Left lung (tissue), 10 donors: ENCODE data around the gene EMP1. TPM values are rescaled to one million over a fixed set of nuclear protein-coding genes. Genes with fewer than 3 reads are reported as not detected.

Experiments
- ATAC-seq: fragments of 200-7000 bp; cut with Tn5 transposase; one replicate; pipeline ENCODE4 v1.9.1; 2020; ENCODE audit warnings: moderate library complexity
- DNase-seq, 4 donors: peaks; one replicate each; pipeline ENCODE4 v3.0.0-alpha.2; 2013 to 2020
- H3K27ac ChIP-seq, 2 donors: fragments of 200-600 bp; sonication (generic) in 1 of 2; one replicate each; pipeline versions ENCODE4 v1.5.0 to v1.8.0; 2020 to 2021
- H3K27me3 ChIP-seq, 2 donors: fragments of 200-600 bp; sonication (generic) in 1 of 2; one replicate each; pipeline versions ENCODE4 v1.5.0 to v1.8.0; 2020 to 2021
- H3K36me3 ChIP-seq, 2 donors: fragments of 200-600 bp; sonication (generic) in 1 of 2; one replicate each; pipeline versions ENCODE4 v1.5.0 to v1.8.0; 2020 to 2021
- H3K4me1 ChIP-seq, 2 donors: fragments of 200-600 bp; one replicate each; pipeline ENCODE4 v1.8.0; 2021
- H3K4me3 ChIP-seq, 2 donors: fragments of 200-600 bp; sonication (generic) in 1 of 2; one replicate each; pipeline versions ENCODE4 v1.5.0 to v1.8.0; 2020 to 2021; ENCODE audit warnings: mild to moderate bottlenecking in 1 of 2
- H3K9me3 ChIP-seq, 2 donors: fragments of 200-600 bp; sonication (generic) in 1 of 2; one replicate each; pipeline versions ENCODE4 v1.5.0 to v1.8.0; 2020 to 2021
- intact Hi-C, 2 donors: fragments of 100-400 bp; cut with DNase I; formaldehyde crosslinking; loops; one replicate each; pipeline versions ENCODE4 v1.11.2 to v1.14.2; 2022
- polyA plus RNA-seq, 6 donors: library from polyadenylated mRNA; unstranded; fragments of 120-200 nt; gene quantifications; one replicate each; pipeline ENCODE4 v1.2.1, GENCODE V29; 2013; ENCODE audit not compliant: insufficient read length in 6 of 6
- total RNA-seq, 2 donors: library from RNA; stranded (reverse); fragmentation: NEBNext Ultra II Directional; extraction: Animal tissue kit (Norgen Biotek cat#: 25700); gene quantifications; one replicate each; pipeline ENCODE4 v1.2.1, GENCODE V29; 2021
- TF ChIP-seq, protein P1 (sequence below), 2 donors: fragments of 200-600 bp; sonication (generic) in 1 of 2; IDR thresholded peaks; one replicate each; pipeline versions ENCODE4 v1.5.0 to v1.8.0; 2021; ENCODE audit warnings: antibody characterized with exemption in 2 of 2
- donor health status: DM: no; HTN: yes; CAD: no.
- donor health status: DM: no; HTN: no; CAD: no.

The EMP1 gene
- total and polyA plus RNA-seq, 8 donors: 79.3 to 369 (median 133) TPM

GRCh38 chr12:13229504-13229903 lies 33.0 kb downstream of the EMP1 start:
- Histone ChIP-seq H3K4me3 (no peak overlapping the region), H3K27me3 (no peaks in the 10 kb centered on the region), H3K4me1 (no peaks in the 10 kb centered on the region), H3K27ac (no peak overlapping the region), H3K36me3 (no peaks in the 10 kb centered on the region), H3K9me3 (no peaks in the 10 kb centered on the region)
- intact Hi-C loops: loop anchor here in 1 of 2 donors (10.0 kb wide), 2 partner anchors 225 to 315 kb away; partner anchors contain the start of gene HEBP1
- TF ChIP-seq, protein P1, sequence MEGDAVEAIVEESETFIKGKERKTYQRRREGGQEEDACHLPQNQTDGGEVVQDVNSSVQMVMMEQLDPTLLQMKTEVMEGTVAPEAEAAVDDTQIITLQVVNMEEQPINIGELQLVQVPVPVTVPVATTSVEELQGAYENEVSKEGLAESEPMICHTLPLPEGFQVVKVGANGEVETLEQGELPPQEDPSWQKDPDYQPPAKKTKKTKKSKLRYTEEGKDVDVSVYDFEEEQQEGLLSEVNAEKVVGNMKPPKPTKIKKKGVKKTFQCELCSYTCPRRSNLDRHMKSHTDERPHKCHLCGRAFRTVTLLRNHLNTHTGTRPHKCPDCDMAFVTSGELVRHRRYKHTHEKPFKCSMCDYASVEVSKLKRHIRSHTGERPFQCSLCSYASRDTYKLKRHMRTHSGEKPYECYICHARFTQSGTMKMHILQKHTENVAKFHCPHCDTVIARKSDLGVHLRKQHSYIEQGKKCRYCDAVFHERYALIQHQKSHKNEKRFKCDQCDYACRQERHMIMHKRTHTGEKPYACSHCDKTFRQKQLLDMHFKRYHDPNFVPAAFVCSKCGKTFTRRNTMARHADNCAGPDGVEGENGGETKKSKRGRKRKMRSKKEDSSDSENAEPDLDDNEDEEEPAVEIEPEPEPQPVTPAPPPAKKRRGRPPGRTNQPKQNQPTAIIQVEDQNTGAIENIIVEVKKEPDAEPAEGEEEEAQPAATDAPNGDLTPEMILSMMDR (IDR thresholded peaks at IDR 0.05): no peak
- no peak for DNase-seq
- ATAC-seq: no peak

DNA sequence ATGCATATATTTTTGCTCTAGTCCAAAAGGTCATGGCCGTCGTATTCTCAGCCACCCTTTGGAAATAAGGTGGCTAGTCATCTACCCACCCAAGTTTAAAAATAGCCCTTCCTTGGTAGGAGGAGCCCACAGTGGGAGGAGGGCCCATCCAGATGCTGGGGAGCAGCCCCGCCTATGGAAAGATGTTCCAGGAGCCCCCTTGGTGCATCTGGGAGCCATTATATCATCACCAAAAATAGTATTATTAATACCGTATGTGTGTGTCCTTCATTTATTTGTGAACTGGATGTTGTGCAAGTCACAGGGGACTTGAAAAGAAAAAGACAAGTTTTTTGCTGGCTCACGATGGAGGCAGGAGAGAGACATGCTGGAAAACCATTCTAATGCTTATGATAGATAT lies 34.0 kb downstream of the EMP1 start:
- intact Hi-C loops: no loop called here
- DNase-seq: no peak

GRCh38 chr12:13233830-13234641 lies 37.5 kb downstream of the EMP1 start:
- no peak overlapping the region for H3K27ac ChIP-seq
- H3K27me3 ChIP-seq: no peaks in the 10 kb centered on the region
- intact Hi-C loops: no loop called here
- no peak overlapping the region for H3K4me3 ChIP-seq
- TF ChIP-seq, protein P1 (IDR thresholded peaks at IDR 0.05): peak; percentile 75 to 78
- ATAC-seq (peak; percentile 88), DNase-seq (peak in 2 of 4 donors; percentile 29 to 59)
- H3K36me3 ChIP-seq: no peaks in the 10 kb centered on the region
- no peaks in the 10 kb centered on the region for H3K4me1 ChIP-seq
- H3K9me3 ChIP-seq: no peaks in the 10 kb centered on the region

More for the DNA sequence above, 34.0 kb downstream of the EMP1 start:
- no peaks in the 10 kb centered on the region for H3K4me1 ChIP-seq
- H3K4me3 ChIP-seq: no peak overlapping the region
- no peaks in the 10 kb centered on the region for H3K9me3 ChIP-seq
- no peak for ATAC-seq
- no peaks in the 10 kb centered on the region for H3K27me3 ChIP-seq
- TF ChIP-seq, protein P1 (IDR thresholded peaks at IDR 0.05): no peak
- no peaks in the 10 kb centered on the region for H3K36me3 ChIP-seq
- no peak overlapping the region for H3K27ac ChIP-seq

- ATAC-seq (no peak), DNase-seq (no peak)
- Histone ChIP-seq H3K4me1 (no peaks in the 10 kb centered on the region), H3K27me3 (no peaks in the 10 kb centered on the region), H3K36me3 (no peaks in the 10 kb centered on the region), H3K27ac (no peak overlapping the region), H3K4me3 (no peak overlapping the region), H3K9me3 (no peaks in the 10 kb centered on the region)
- TF ChIP-seq, protein P1 (IDR thresholded peaks at IDR 0.05): no peak
- intact Hi-C loops: no loop called here
These were observed 41.7 kb downstream of the EMP1 start for GRCh38 chr12:13238204-13238603.

GRCh38 chr12:13241833-13242488 lies 45.4 kb downstream of the EMP1 start:
- intact Hi-C loops: no loop called here
- Histone ChIP-seq H3K36me3 (no peaks in the 10 kb centered on the region), H3K4me1 (no peaks in the 10 kb centered on the region), H3K9me3 (no peaks in the 10 kb centered on the region), H3K27me3 (no peaks in the 10 kb centered on the region), H3K4me3 (no peak overlapping the region), H3K27ac (no peak overlapping the region)
- no peak for DNase-seq
- peak; percentile 31 for ATAC-seq
- TF ChIP-seq, protein P1 (IDR thresholded peaks at IDR 0.05): no peak
